ENCODE data around the gene IFFO2.
"Not testable (repeated sequence)": the region's sequence is repeated elsewhere in the genome, so short reads cannot be mapped to it uniquely, and the experiment has no call there.

IFFO2 gene

GRCh38 chr1:18871401-18872070, 84.9 kb downstream of the IFFO2 start:
- no peak for DNase-seq

GRCh38 chr1:18870957-18871356, 85.5 kb downstream of the IFFO2 start:
- DNase-seq = no peak

- DNase-seq = not testable (repeated sequence)
Observed at GRCh38 chr1:18870595-18870865, 85.9 kb downstream of the IFFO2 start.

GRCh38 chr1:18869847-18870594, 86.5 kb downstream of the IFFO2 start:
- no peak for DNase-seq

GRCh38 chr1:18868801-18869424, 87.6 kb downstream of the IFFO2 start:
- no peak for DNase-seq

GRCh38 chr1:18868354-18868753, 88.1 kb downstream of the IFFO2 start:
- DNase-seq = no peak

- no peak for DNase-seq
Observed at GRCh38 chr1:18866846-18867245, 89.6 kb downstream of the IFFO2 start.

- DNase-seq = no peak
Observed at GRCh38 chr1:18866314-18866713, 90.2 kb downstream of the IFFO2 start.

- no peak for DNase-seq
Observed at GRCh38 chr1:18865176-18865575, 91.3 kb downstream of the IFFO2 start.

- DNase-seq = no peak
Observed at GRCh38 chr1:18861590-18861989, 94.9 kb downstream of the IFFO2 start.

- no peak for DNase-seq
Observed at GRCh38 chr1:18861082-18861481, 95.4 kb downstream of the IFFO2 start.

- no peak for DNase-seq
Observed at GRCh38 chr1:18859560-18859959, 96.9 kb downstream of the IFFO2 start, which contains the start of gene TAS1R2. TSS of gene TAS1R2 (minus strand) at chr1:18859660. CDS start at chr1:18859660, 0 bp downstream.

- DNase-seq = no peak
Observed at GRCh38 chr1:18858070-18858688, 98.3 kb downstream of the IFFO2 start.

GRCh38 chr1:18856435-18856834, 100.0 kb downstream of the IFFO2 start:
- no peak for DNase-seq

- no peak for DNase-seq
Observed at GRCh38 chr1:18855573-18855972, 100.9 kb downstream of the IFFO2 start.

GRCh38 chr1:18854331-18855025, 102.0 kb downstream of the IFFO2 start:
- no peak for DNase-seq

Data from activated naive CD4-positive, alpha-beta T cell treated with anti-CD3 and anti-CD28 coated beads, Interleukin-2, amount 50 U/mL, for 16 hours (primary cell).